Duodenal mucosa (tissue), 2 donors: ENCODE results near the gene OR4D5.

Experiments used
- H3K27ac ChIP-seq: one replicate; pipeline ENCODE4 v1.7.0; 2013; ENCODE audit warnings: low read depth, low read length
- H3K27me3 ChIP-seq, 2 donors: one replicate each; pipeline ENCODE4 v1.7.0; 2013; ENCODE audit warnings: low read length in 2 of 2, control low read depth in 1 of 2; ENCODE audit not compliant: insufficient read depth in 2 of 2, control insufficient read depth in 1 of 2
- H3K36me3 ChIP-seq, 2 donors: one replicate each; pipeline ENCODE4 v1.7.0; 2013; ENCODE audit warnings: low read length in 2 of 2, control low read depth in 1 of 2; ENCODE audit not compliant: insufficient read depth in 2 of 2, control insufficient read depth in 1 of 2
- H3K4me1 ChIP-seq, 2 donors: one replicate each; pipeline ENCODE4 v1.7.0; 2013; ENCODE audit warnings: low read length in 2 of 2, control low read depth in 1 of 2; ENCODE audit not compliant: insufficient read depth in 2 of 2, control insufficient read depth in 1 of 2
- H3K4me3 ChIP-seq, 2 donors: one replicate each; pipeline ENCODE4 v1.7.0; 2013; ENCODE audit warnings: low read length in 2 of 2, low read depth in 1 of 2
- H3K9ac ChIP-seq, 2 donors: one replicate each; pipeline ENCODE4 v1.7.0; 2013; ENCODE audit warnings: low read length in 2 of 2, low read depth in 1 of 2
- H3K9me3 ChIP-seq, 2 donors: one replicate each; pipeline ENCODE4 v1.7.0; 2013; ENCODE audit warnings: low read length in 2 of 2, control low read depth in 1 of 2; ENCODE audit not compliant: control insufficient read depth in 1 of 2

Gene OR4D5

GRCh38 chr11:123945132-123945531 is 5.7 kb downstream of the OR4D5 start:
- Histone ChIP-seq H3K9ac (no peak overlapping the region), H3K4me3 (no peak overlapping the region), H3K4me1 (no peaks in the 10 kb centered on the region), H3K27me3 (no peaks in the 10 kb centered on the region), H3K9me3 (no peaks in the 10 kb centered on the region), H3K36me3 (no peaks in the 10 kb centered on the region), H3K27ac (no peak overlapping the region)

GRCh38 chr11:123956752-123957151 is 17.3 kb downstream of the OR4D5 start:
- peaks cover 2 to 6% of the 10 kb centered on the region in 2 donors for H3K9me3 ChIP-seq
- H3K36me3 ChIP-seq = no peaks in the 10 kb centered on the region
- H3K4me1 ChIP-seq = no peaks in the 10 kb centered on the region
- H3K27me3 ChIP-seq = no peaks in the 10 kb centered on the region
- no peak overlapping the region for H3K9ac ChIP-seq
- no peak overlapping the region for H3K27ac ChIP-seq
- H3K4me3 ChIP-seq = no peak overlapping the region

GRCh38 chr11:123973816-123974215 is 34.4 kb downstream of the OR4D5 start:
- no peak overlapping the region for H3K27ac ChIP-seq
- no peaks in the 10 kb centered on the region for H3K36me3 ChIP-seq
- H3K4me1 ChIP-seq = no peaks in the 10 kb centered on the region
- no peaks in the 10 kb centered on the region for H3K27me3 ChIP-seq
- no peak overlapping the region for H3K4me3 ChIP-seq
- no peak overlapping the region for H3K9ac ChIP-seq
- no peaks in the 10 kb centered on the region for H3K9me3 ChIP-seq

- no peak overlapping the region for H3K4me3 ChIP-seq
- no peak overlapping the region for H3K27ac ChIP-seq
- H3K9ac ChIP-seq = no peak overlapping the region
- no peaks in the 10 kb centered on the region for H3K4me1 ChIP-seq
- no peaks in the 10 kb centered on the region for H3K27me3 ChIP-seq
- H3K36me3 ChIP-seq = no peaks in the 10 kb centered on the region
- H3K9me3 ChIP-seq = no peaks in the 10 kb centered on the region
Observed at GRCh38 chr11:123976770-123977560, 37.5 kb downstream of the OR4D5 start.

DNA sequence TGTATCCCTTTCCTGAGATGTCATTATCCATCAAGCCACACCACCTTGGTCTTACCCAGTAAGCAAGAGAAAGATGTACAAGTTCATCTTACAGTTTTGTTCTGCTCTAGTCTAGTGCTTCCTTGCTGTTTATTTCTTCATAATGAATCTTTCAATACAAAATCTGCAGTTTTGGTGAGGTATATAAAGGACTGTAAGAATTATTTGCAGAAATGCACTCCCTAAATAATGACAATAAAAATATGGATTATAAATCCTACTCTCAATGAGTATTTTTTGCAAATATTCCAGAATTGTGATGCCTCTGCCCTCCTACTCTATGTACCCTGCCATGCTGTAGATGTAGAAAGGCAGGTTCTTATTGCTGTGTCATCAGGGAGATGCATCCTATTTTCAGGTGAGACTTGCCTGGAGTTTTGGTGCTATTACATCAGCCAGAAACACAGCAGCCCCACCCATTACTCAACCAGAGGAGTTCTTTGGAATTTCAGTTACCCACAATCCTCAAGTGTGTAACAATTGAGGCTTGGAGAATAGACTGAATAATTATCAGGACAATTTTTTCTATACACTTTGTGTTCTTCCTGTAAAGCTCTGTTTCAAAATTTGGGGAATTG is 38.4 kb downstream of the OR4D5 start, which contains the start of gene OR10S1:
Gene OR10S1, minus strand, starts transcription at position 51 of the 617 bp plus-strand sequence. CDS start 117 bp downstream, outside the sequence.
- H3K27me3 ChIP-seq = no peaks in the 10 kb centered on the region
- H3K27ac ChIP-seq = no peak within 1 kb of the TSS
- H3K36me3 ChIP-seq = no peaks in the 10 kb centered on the region
- H3K4me3 ChIP-seq = no peak within 1 kb of the TSS
- H3K9ac ChIP-seq = no peak within 1 kb of the TSS
- no peaks in the 10 kb centered on the region for H3K9me3 ChIP-seq
- no peaks in the 10 kb centered on the region for H3K4me1 ChIP-seq

GRCh38 chr11:123979311-123979710 is 39.9 kb downstream of the OR4D5 start:
- no peak overlapping the region for H3K9ac ChIP-seq
- H3K4me1 ChIP-seq = no peaks in the 10 kb centered on the region
- no peaks in the 10 kb centered on the region for H3K36me3 ChIP-seq
- no peak overlapping the region for H3K4me3 ChIP-seq
- H3K27ac ChIP-seq = no peak overlapping the region
- no peaks in the 10 kb centered on the region for H3K9me3 ChIP-seq
- H3K27me3 ChIP-seq = no peaks in the 10 kb centered on the region
